Loucy (cell line): Measurements from ENCODE around the gene PPP1R14B.

Experiments
- EZH2phosphoT487 ChIP-seq: fragments of 200-600 bp; IDR thresholded peaks from 2 replicates; pipeline ENCODE4 v1.6.1; 2018; ENCODE audit warnings: antibody characterized with exemption, mild to moderate bottlenecking, moderate library complexity, borderline replicate concordance
- TF ChIP-seq, protein P1 (sequence below): fragments of 200-600 bp; sonication (generic); conservative IDR thresholded peaks from 2 replicates; pipeline ENCODE4 v1.5.1; 2014; ENCODE audit warnings: mild to moderate bottlenecking, antibody characterized with exemption, low read length

DNA sequence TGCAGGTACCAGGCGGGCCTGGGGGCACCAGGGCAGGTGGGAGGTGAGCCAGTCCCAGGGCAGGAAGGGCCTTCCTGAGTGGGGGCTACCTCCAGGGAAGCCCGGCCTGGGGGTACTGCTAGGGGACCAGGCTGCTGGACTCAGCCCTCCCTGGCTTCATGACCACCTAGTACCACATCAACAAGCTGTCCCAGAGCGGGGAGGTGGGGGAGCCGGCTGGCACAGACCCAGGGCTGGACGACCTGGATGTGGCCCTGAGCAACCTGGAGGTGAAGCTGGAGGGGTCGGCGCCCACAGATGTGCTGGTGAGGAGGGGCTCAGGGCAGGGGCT, 27.4 kb downstream of the PPP1R14B start:
- TF ChIP-seq, protein P1, sequence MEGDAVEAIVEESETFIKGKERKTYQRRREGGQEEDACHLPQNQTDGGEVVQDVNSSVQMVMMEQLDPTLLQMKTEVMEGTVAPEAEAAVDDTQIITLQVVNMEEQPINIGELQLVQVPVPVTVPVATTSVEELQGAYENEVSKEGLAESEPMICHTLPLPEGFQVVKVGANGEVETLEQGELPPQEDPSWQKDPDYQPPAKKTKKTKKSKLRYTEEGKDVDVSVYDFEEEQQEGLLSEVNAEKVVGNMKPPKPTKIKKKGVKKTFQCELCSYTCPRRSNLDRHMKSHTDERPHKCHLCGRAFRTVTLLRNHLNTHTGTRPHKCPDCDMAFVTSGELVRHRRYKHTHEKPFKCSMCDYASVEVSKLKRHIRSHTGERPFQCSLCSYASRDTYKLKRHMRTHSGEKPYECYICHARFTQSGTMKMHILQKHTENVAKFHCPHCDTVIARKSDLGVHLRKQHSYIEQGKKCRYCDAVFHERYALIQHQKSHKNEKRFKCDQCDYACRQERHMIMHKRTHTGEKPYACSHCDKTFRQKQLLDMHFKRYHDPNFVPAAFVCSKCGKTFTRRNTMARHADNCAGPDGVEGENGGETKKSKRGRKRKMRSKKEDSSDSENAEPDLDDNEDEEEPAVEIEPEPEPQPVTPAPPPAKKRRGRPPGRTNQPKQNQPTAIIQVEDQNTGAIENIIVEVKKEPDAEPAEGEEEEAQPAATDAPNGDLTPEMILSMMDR, result no peak
- no peak for TF ChIP-seq EZH2phosphoT487
